Sigmoid colon (tissue), 4 donors: ENCODE results near the gene PSMG4.

Source experiments
- EP300 ChIP-seq, 4 donors: sonication (generic); formaldehyde crosslinking; IDR thresholded peaks; one replicate each; pipeline ENCODE4 v1.6.1; 2017; ENCODE audit warnings: antibody characterized with exemption in 4 of 4
- POLR2A ChIP-seq, 2 donors: fragments of 450-650 bp; IDR thresholded peaks; one replicate each; pipeline ENCODE4 v1.6.1; 2016; ENCODE audit warnings: antibody characterized with exemption in 2 of 2, mild to moderate bottlenecking in 2 of 2, moderate library complexity in 2 of 2
- POLR2AphosphoS5 ChIP-seq, 4 donors: sonication (generic); formaldehyde crosslinking; IDR thresholded peaks; one replicate each; pipeline ENCODE4 v1.6.1; 2017; ENCODE audit warnings: antibody characterized with exemption in 4 of 4
- TF ChIP-seq, protein P1 (sequence below), 4 experiments: fragments of 450-650 bp in 3 of 4; fragments of 200-600 bp in 1 of 4; IDR thresholded peaks; one replicate each; pipeline ENCODE4 v1.5.1; 2016 to 2019; ENCODE audit warnings: antibody characterized with exemption in 4 of 4, mild to moderate bottlenecking in 3 of 4, moderate library complexity in 2 of 4

DNA sequence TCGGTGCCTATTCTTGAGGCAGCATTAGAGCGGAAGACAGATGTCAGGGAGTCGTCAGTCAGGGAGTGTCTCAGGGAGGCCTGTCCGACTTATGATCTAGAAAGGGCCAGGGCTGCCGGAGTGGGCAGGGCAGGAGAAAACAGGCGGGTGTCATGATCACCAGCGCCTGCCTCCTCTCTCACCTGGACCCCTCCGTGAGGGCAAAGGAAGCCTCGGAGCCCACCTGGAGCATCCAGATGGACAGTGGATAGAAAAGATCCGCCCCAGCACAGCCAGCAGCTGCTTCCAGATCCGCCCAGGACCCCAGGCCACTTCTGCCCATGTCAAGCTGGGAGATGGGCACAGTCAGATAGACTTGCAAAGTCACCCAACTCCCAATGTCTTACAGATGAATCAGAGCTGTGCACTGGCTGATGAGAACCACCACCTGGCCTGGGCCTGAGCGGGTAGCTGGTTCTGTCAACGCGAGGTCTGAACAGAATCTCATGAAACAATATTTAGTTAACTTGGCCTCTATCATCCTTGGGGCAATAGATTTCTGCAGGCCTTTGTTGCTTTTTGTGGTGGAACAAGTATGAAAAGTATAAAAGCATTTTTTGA is 22.2 kb downstream of the PSMG4 start:
- TF ChIP-seq POLR2A (IDR thresholded peaks at IDR 0.05), result no peak
- TF ChIP-seq, protein P1, sequence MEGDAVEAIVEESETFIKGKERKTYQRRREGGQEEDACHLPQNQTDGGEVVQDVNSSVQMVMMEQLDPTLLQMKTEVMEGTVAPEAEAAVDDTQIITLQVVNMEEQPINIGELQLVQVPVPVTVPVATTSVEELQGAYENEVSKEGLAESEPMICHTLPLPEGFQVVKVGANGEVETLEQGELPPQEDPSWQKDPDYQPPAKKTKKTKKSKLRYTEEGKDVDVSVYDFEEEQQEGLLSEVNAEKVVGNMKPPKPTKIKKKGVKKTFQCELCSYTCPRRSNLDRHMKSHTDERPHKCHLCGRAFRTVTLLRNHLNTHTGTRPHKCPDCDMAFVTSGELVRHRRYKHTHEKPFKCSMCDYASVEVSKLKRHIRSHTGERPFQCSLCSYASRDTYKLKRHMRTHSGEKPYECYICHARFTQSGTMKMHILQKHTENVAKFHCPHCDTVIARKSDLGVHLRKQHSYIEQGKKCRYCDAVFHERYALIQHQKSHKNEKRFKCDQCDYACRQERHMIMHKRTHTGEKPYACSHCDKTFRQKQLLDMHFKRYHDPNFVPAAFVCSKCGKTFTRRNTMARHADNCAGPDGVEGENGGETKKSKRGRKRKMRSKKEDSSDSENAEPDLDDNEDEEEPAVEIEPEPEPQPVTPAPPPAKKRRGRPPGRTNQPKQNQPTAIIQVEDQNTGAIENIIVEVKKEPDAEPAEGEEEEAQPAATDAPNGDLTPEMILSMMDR (IDR thresholded peaks at IDR 0.05), result no peak
- TF ChIP-seq EP300 (IDR thresholded peaks at IDR 0.05), result no peak
- no peak for TF ChIP-seq POLR2AphosphoS5 (IDR thresholded peaks at IDR 0.05)
